SK-N-MC (cell line): ENCODE data around the gene DLL1.

Experiments used
- DNase-seq: peaks from one replicate; pipeline ENCODE4 v3.0.0-alpha.2; 2011; ENCODE audit warnings: low read depth, low spot score
- H3K27ac ChIP-seq: fragments of 200-600 bp; sonication (generic); 2 replicates; pipeline ENCODE4 v1.5.1; 2016; ENCODE audit warnings: mixed run types
- H3K36me3 ChIP-seq: fragments of 200-600 bp; sonication (generic); 2 replicates; pipeline ENCODE4 v1.6.1; 2017; ENCODE audit warnings: antibody characterized with exemption, low read length, mixed read lengths; ENCODE audit not compliant: insufficient read depth
- H3K4me3 ChIP-seq: fragments of 200-600 bp; sonication (generic); 2 replicates; pipeline ENCODE4 v1.5.1; 2016
- H3K9ac ChIP-seq: fragments of 200-600 bp; sonication (generic); 2 replicates; pipeline ENCODE4 v1.8.0; 2017; ENCODE audit warnings: mixed run types, mixed read lengths; ENCODE audit not compliant: insufficient read length
- H3K9me3 ChIP-seq: fragments of 200-600 bp; sonication (generic); 2 replicates; pipeline ENCODE4 v1.6.1; 2017; ENCODE audit warnings: low read depth, mild to moderate bottlenecking, antibody characterized with exemption, low read length, moderate library complexity, mixed read lengths
- EZH2 ChIP-seq: fragments of 200-600 bp; sonication (generic); IDR thresholded peaks from one replicate; pipeline ENCODE4 v1.6.1; 2017; ENCODE audit warnings: antibody characterized with exemption
- FOXP2 ChIP-seq: optimal IDR thresholded peaks from 2 replicates; pipeline ENCODE3; 2011; ENCODE audit warnings: mild to moderate bottlenecking, moderate library complexity; ENCODE audit not compliant: insufficient read depth; ENCODE audit errors: extremely low read length, control extremely low read depth
- POLR2AphosphoS5 ChIP-seq: IDR thresholded peaks from 2 replicates; pipeline ENCODE4 v1.6.1; 2012; ENCODE audit warnings: mild to moderate bottlenecking, low read depth, low read length, borderline replicate concordance

The DLL1 gene

GRCh38 chr6:170235391-170236125, 55.3 kb downstream of the DLL1 start:
- H3K4me3 ChIP-seq, result no peak overlapping the region
- H3K9ac ChIP-seq, result no peak overlapping the region
- TF ChIP-seq FOXP2, result no peak
- no peak for TF ChIP-seq POLR2AphosphoS5
- no peak for TF ChIP-seq EZH2
- no peak overlapping the region for H3K27ac ChIP-seq
- no peaks in the 10 kb centered on the region for H3K9me3 ChIP-seq
- no peaks in the 10 kb centered on the region for H3K36me3 ChIP-seq
- no peak for DNase-seq

- no peak overlapping the region for H3K9ac ChIP-seq
- TF ChIP-seq FOXP2 (no peak), EZH2 (no peak), POLR2AphosphoS5 (no peak)
- H3K27ac ChIP-seq, result no peak overlapping the region
- H3K36me3 ChIP-seq, result no peaks in the 10 kb centered on the region
- DNase-seq, result no peak
- no peaks in the 10 kb centered on the region for H3K9me3 ChIP-seq
- H3K4me3 ChIP-seq, result no peak overlapping the region
Observed at GRCh38 chr6:170234419-170234818, 56.5 kb downstream of the DLL1 start.

- H3K36me3 ChIP-seq, result no peaks in the 10 kb centered on the region
- H3K9ac ChIP-seq, result no peak overlapping the region
- no peak overlapping the region for H3K27ac ChIP-seq
- no peaks in the 10 kb centered on the region for H3K9me3 ChIP-seq
- H3K4me3 ChIP-seq, result no peak overlapping the region
- no peak for DNase-seq
- TF ChIP-seq FOXP2 (no peak), POLR2AphosphoS5 (no peak), EZH2 (no peak)
Observed at GRCh38 chr6:170233286-170234205, 57.3 kb downstream of the DLL1 start.
